22Rv1 (cell line): ENCODE data around the gene CD59.

Experiments
- CTCF ChIP-seq: fragments of 450-650 bp; IDR thresholded peaks from 2 replicates; pipeline ENCODE4 v1.5.1; 2017; ENCODE audit warnings: mild to moderate bottlenecking
- ZFX ChIP-seq: fragments of 450-650 bp; IDR thresholded peaks from 2 replicates; pipeline ENCODE4 v1.6.1; 2017; ENCODE audit warnings: antibody characterized with exemption, borderline replicate concordance

- TF ChIP-seq CTCF (no peak), ZFX (no peak)
Measured at GRCh38 chr11:33734441-33735270, 1.6 kb downstream of the CD59 start.
